ENCODE data around the gene RPGRIP1. TPM values are rescaled to one million over a fixed set of nuclear protein-coding genes. Genes with fewer than 3 reads are reported as not detected.
"Not testable (repeated sequence)": the region's sequence is repeated elsewhere in the genome, so short reads cannot be mapped to it uniquely, and the experiment has no call there.

The RPGRIP1 gene
- total RNA-seq, 1 experiment from 2014 or later = 0.50 TPM

- TF ChIP-seq ARID4B (CRISPR knock-in tag; IDR thresholded peaks at IDR 0.05; ENCODE audit: borderline replicate concordance) (peak; percentile 82; the same call in 1 of the 2 replicates), ZNF281 (CRISPR knock-in tag; IDR thresholded peaks at IDR 0.05) (no peak), E2F5 (CRISPR knock-in tag; IDR thresholded peaks at IDR 0.05) (0 out of 2 replicates have a peak, but pooled peaks have one; percentile 20), PRRX2 (CRISPR knock-in tag; IDR thresholded peaks at IDR 0.05) (0 out of 2 replicates have a peak, but pooled peaks have one; percentile 60), ESRRA (CRISPR knock-in tag; IDR thresholded peaks at IDR 0.05; ENCODE audit: borderline replicate concordance) (0 out of 2 replicates have a peak, but pooled peaks have one; percentile 23), RORB (CRISPR knock-in tag; IDR thresholded peaks at IDR 0.05) (no peak), TEAD1 (CRISPR knock-in tag; IDR thresholded peaks at IDR 0.05) (peak; percentile 29; the same call in 1 of the 2 replicates), NFE2L1 (CRISPR knock-in tag; IDR thresholded peaks at IDR 0.05) (0 out of 2 replicates have a peak, but pooled peaks have one; percentile 31), IRF1 (CRISPR knock-in tag; IDR thresholded peaks at IDR 0.05) (0 out of 2 replicates have a peak, but pooled peaks have one; percentile 1)
These were observed 10.4 kb upstream of the RPGRIP1 start, which contains the start of gene HNRNPC (continued) for GRCh38 chr14:21269252-21270046.

- H3K9me3 Mint-ChIP-seq; H3K4me3 Mint-ChIP-seq; POLR2A ChIA-PET; DNase-seq (ENCODE audit: low spot score); H3K4me1 Mint-ChIP-seq; H3K27ac Mint-ChIP-seq; CTCF ChIA-PET; H3K27me3 Mint-ChIP-seq (ENCODE audit: low read depth); ATAC-seq: not testable (repeated sequence)
- peaks cover 16% of the 10 kb centered on the region for H3K36me3 Mint-ChIP-seq
These were observed 7.2 kb upstream of the RPGRIP1 start for GRCh38 chr14:21272661-21273060.

GRCh38 chr14:21275261-21275858, 4.5 kb upstream of the RPGRIP1 start:
- ChIA-PET CTCF (interaction anchor here (0.8 kb wide), 1 partner anchor 13 kb away, joined by 3 read pairs; no protein-coding TSS in a partner anchor), POLR2A (interaction anchor here (0.6 to 1.4 kb wide), 3 partner anchors 14 to 48 kb away, joined by 3 to 9 read pairs (median 7); no protein-coding TSS in a partner anchor)
- DNase-seq (ENCODE audit: low spot score) (no peak), ATAC-seq (no peak)
- no peaks in the 10 kb centered on the region for H3K9me3 Mint-ChIP-seq
- no peaks in the 10 kb centered on the region for H3K36me3 Mint-ChIP-seq
- H3K4me3 Mint-ChIP-seq = no peak overlapping the region
- H3K4me1 Mint-ChIP-seq = 0 out of 2 replicates have a peak, but pooled peaks cover 3% of the 10 kb centered on the region
- TF ChIP-seq ZSCAN18 (CRISPR knock-in tag; IDR thresholded peaks at IDR 0.05) = no peak
- TF ChIP-seq ZBTB43 (CRISPR knock-in tag; IDR thresholded peaks at IDR 0.05) = no peak
- H3K27ac Mint-ChIP-seq = peak overlapping the region; percentile 22; the same call in 1 of the 2 replicates
- no peaks in the 10 kb centered on the region; the same call in 1 of the 2 replicates for H3K27me3 Mint-ChIP-seq (ENCODE audit: low read depth)

Measured in WTC11 (cell line).